ENCODE measurements around the gene CDK2AP2.

GRCh38 chr11:67543585-67543984 is 35.6 kb upstream of the CDK2AP2 start:
- TF ChIP-seq SUZ12 (IDR thresholded peaks at IDR 0.05): no peak
- TF ChIP-seq FOXM1 (IDR thresholded peaks at IDR 0.05; ENCODE audit: borderline replicate concordance): no peak
- no peak for TF ChIP-seq ARNT (IDR thresholded peaks at IDR 0.05)
- TF ChIP-seq ELF4 (IDR thresholded peaks at IDR 0.05): no peak

All from HEK293T (cell line).